Measurements from ENCODE around the gene B3GLCT. TPM values are rescaled to one million over a fixed set of nuclear protein-coding genes. Genes with fewer than 3 reads are reported as not detected.

The B3GLCT gene
- polyA plus RNA-seq, 1 of the 3 experiments (the other 2 are of a cell fraction) = 2.4 TPM

DNA sequence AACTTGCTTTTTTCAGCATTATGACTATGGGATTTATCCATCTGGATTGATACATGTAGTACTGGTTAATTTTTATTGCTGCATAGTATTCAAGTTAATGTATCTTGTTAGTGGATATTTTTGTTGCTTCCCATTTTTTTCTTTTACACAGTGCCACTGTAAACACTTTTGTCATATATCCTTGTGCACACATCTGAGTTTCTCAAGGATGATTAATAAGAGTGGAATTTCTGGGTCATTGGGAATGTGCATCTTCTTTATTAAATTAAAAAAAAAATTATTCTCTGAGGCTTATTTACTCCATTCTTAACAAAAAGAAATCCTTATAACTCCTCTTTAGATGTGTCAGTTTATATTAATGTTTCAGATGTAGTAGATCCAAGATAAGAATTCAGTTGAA is 27.3 kb downstream of the B3GLCT start:
- peaks cover 3% of the 10 kb centered on the region for H3F3A ChIP-seq (replicated peaks; ENCODE audit: insufficient read depth)
- H4K20me1 ChIP-seq (ENCODE audit: insufficient read depth) = no peaks in the 10 kb centered on the region
- H3K4me1 ChIP-seq (ENCODE audit: control insufficient read depth in 1 of 2, insufficient read depth in 2 of 2, low read depth in 1 of 2, low read length in 1 of 2) = no peaks in the 10 kb centered on the region; a peak in 3 of 4 replicates
- no peaks in the 10 kb centered on the region for H3K9me2 ChIP-seq
- no peaks in the 10 kb centered on the region for H3K79me2 ChIP-seq (ENCODE audit: insufficient read depth)
- H3K36me3 ChIP-seq (replicated peaks in 1 of 2; ENCODE audit: control insufficient read depth in 1 of 2, insufficient read depth in 2 of 2, low read length in 1 of 2) = no peaks in the 10 kb centered on the region
- H3K9ac ChIP-seq = no peak overlapping the region
- H3K4me3 ChIP-seq (ENCODE audit: low read depth in 2 of 2, low read length in 1 of 2) = no peak overlapping the region
- H3K4me2 ChIP-seq = no peak overlapping the region
- no peak for DNase-seq
- H2AFZ ChIP-seq (ENCODE audit: low read depth) = no peak overlapping the region; the same call in 1 of the 2 replicates
- no peaks in the 10 kb centered on the region for H3K9me3 ChIP-seq
- H3K27ac ChIP-seq (ENCODE audit: low read depth in 2 of 2, low read length in 1 of 2) = peak overlapping the region in 1 of 2 experiments; percentile 40; a peak in 1 of 4 replicates
- H3K27me3 ChIP-seq (ENCODE audit: insufficient read depth) = no peaks in the 10 kb centered on the region
- ChIA-PET CTCF (interaction anchor here (0.9 to 26.3 kb wide), 3 partner anchors 9 to 570 kb away, joined by 3 to 383 read pairs (median 40); no protein-coding TSS in a partner anchor), POLR2A (interaction anchor here (0.7 kb wide), 1 partner anchor 198 kb away, joined by 4 read pairs; no protein-coding TSS in a partner anchor)
- TF ChIP-seq TAF1 (IDR thresholded peaks at IDR 0.05; ENCODE audit: borderline replicate concordance, low read depth, low read length) (no peak), TEAD4 (IDR thresholded peaks at IDR 0.05; ENCODE audit: borderline replicate concordance, insufficient read depth) (no peak), EP300 (IDR thresholded peaks at IDR 0.05; ENCODE audit: borderline replicate concordance in 1 of 2, low read depth in 1 of 2, low read length in 1 of 2) (no peak), EZH2phosphoT487 (IDR thresholded peaks at IDR 0.05; ENCODE audit: borderline replicate concordance, low read depth) (no peak), CHD2 (IDR thresholded peaks at IDR 0.05; ENCODE audit: low read length, partially characterized antibody) (no peak), PBX3 (IDR thresholded peaks at IDR 0.05) (no peak), RCOR1 (IDR thresholded peaks at IDR 0.05; ENCODE audit: low read length) (no peak), SIN3A (IDR thresholded peaks at IDR 0.05; ENCODE audit: borderline replicate concordance, low read depth, low read length) (no peak), USF2 (IDR thresholded peaks at IDR 0.05; ENCODE audit: borderline replicate concordance, low read depth, low read length) (no peak), USF1 (IDR thresholded peaks at IDR 0.05; ENCODE audit: borderline replicate concordance, low read depth) (no peak), ELF1 (IDR thresholded peaks at IDR 0.05) (no peak), NFIC (IDR thresholded peaks at IDR 0.05; ENCODE audit: borderline replicate concordance) (no peak), CTCF (IDR thresholded peaks at IDR 0.05) (no peak), GABPA (IDR thresholded peaks at IDR 0.05; ENCODE audit: low read depth) (no peak), RXRA (IDR thresholded peaks at IDR 0.05; ENCODE audit: borderline replicate concordance, low read depth) (no peak), TCF12 (IDR thresholded peaks at IDR 0.05) (no peak), FOXJ3 (CRISPR knock-in tag; IDR thresholded peaks at IDR 0.05) (no peak)
- TF ChIP-seq, protein P1, sequence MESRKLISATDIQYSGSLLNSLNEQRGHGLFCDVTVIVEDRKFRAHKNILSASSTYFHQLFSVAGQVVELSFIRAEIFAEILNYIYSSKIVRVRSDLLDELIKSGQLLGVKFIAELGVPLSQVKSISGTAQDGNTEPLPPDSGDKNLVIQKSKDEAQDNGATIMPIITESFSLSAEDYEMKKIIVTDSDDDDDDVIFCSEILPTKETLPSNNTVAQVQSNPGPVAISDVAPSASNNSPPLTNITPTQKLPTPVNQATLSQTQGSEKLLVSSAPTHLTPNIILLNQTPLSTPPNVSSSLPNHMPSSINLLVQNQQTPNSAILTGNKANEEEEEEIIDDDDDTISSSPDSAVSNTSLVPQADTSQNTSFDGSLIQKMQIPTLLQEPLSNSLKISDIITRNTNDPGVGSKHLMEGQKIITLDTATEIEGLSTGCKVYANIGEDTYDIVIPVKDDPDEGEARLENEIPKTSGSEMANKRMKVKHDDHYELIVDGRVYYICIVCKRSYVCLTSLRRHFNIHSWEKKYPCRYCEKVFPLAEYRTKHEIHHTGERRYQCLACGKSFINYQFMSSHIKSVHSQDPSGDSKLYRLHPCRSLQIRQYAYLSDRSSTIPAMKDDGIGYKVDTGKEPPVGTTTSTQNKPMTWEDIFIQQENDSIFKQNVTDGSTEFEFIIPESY (IDR thresholded peaks at IDR 0.05; ENCODE audit: borderline replicate concordance, low read depth) = no peak
- TF ChIP-seq, protein P2, sequence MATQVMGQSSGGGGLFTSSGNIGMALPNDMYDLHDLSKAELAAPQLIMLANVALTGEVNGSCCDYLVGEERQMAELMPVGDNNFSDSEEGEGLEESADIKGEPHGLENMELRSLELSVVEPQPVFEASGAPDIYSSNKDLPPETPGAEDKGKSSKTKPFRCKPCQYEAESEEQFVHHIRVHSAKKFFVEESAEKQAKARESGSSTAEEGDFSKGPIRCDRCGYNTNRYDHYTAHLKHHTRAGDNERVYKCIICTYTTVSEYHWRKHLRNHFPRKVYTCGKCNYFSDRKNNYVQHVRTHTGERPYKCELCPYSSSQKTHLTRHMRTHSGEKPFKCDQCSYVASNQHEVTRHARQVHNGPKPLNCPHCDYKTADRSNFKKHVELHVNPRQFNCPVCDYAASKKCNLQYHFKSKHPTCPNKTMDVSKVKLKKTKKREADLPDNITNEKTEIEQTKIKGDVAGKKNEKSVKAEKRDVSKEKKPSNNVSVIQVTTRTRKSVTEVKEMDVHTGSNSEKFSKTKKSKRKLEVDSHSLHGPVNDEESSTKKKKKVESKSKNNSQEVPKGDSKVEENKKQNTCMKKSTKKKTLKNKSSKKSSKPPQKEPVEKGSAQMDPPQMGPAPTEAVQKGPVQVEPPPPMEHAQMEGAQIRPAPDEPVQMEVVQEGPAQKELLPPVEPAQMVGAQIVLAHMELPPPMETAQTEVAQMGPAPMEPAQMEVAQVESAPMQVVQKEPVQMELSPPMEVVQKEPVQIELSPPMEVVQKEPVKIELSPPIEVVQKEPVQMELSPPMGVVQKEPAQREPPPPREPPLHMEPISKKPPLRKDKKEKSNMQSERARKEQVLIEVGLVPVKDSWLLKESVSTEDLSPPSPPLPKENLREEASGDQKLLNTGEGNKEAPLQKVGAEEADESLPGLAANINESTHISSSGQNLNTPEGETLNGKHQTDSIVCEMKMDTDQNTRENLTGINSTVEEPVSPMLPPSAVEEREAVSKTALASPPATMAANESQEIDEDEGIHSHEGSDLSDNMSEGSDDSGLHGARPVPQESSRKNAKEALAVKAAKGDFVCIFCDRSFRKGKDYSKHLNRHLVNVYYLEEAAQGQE (IDR thresholded peaks at IDR 0.05; ENCODE audit: low read depth, low read length) = no peak
